Loucy (cell line): ENCODE results near the gene HDAC11.
A peak's percentile ranks its signal among the peaks of the same experiment; 100 is the strongest.

Experiments
- CTCF ChIP-seq: fragments of 200-600 bp; sonication (generic); conservative IDR thresholded peaks from 2 replicates; pipeline ENCODE4 v1.5.1; 2014; ENCODE audit warnings: mild to moderate bottlenecking, antibody characterized with exemption, low read length
- EZH2phosphoT487 ChIP-seq: fragments of 200-600 bp; IDR thresholded peaks from 2 replicates; pipeline ENCODE4 v1.6.1; 2018; ENCODE audit warnings: antibody characterized with exemption, mild to moderate bottlenecking, moderate library complexity, borderline replicate concordance

DNA sequence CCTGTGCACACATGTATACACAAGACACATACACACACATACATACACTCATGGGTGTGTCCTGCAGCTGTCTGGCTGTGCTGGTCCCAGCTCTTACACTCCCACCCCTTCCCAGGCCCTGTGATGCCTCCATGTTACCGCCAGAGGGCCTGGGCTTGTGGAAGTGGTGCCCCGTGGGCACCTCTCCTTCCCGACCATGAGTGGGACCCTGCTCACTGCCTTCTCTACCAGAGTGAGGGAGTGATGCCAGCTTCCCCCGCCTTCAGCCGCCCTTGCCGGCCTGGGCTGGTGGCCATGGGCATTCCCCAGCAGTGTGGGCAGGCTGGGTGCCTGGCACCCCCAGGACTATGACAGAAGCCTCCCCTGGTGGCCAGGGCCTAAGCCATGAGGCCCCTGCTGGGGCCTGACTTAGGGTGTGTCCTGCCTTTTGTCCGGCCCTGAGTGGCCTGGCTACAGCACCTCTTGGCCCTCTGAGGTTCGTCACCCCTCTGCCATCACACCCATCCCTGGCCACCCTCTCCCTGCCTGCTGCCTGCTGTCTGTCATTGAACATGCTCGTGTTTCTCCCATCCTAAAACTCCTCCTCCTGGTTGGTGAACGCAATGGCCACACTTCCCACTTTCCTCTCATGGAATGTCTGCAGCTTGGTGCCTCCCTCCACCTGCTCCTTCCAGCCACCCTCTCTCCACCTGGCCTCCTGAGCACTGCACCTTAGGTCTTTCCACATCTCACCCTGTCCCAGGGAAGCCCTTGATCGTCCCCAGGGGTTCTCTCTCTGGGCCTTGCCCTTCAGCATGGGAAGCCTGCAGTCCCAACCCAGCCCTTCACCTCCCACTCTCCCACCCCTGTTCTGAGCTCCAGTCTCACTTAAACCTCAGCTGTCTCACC lies 14.6 kb downstream of the HDAC11 start:
- TF ChIP-seq CTCF (peak; percentile 57), EZH2phosphoT487 (no peak)
